Measurements from ENCODE around the gene LSG1.

- TF ChIP-seq SIN3A (IDR thresholded peaks at IDR 0.05; ENCODE audit: low read depth) (no peak), ZNF274 (IDR thresholded peaks at IDR 0.05; ENCODE audit: low read depth, low read length) (no peak), SP1 (IDR thresholded peaks at IDR 0.05; ENCODE audit: low read depth) (no peak), POLR2A (IDR thresholded peaks at IDR 0.05; ENCODE audit: borderline replicate concordance, extremely low read depth, insufficient read depth, insufficient read length) (no peak), CTCF (IDR thresholded peaks at IDR 0.05 in 2 of 3, conservative IDR thresholded peaks at IDR 0.05 in 1 of 3; ENCODE audit: borderline replicate concordance in 1 of 3, insufficient read depth in 1 of 3, low read depth in 2 of 3, low read length in 2 of 3) (no peak), MAX (IDR thresholded peaks at IDR 0.05) (no peak), FOSL1 (IDR thresholded peaks at IDR 0.05; ENCODE audit: low read depth) (no peak), YY1 (IDR thresholded peaks at IDR 0.05; ENCODE audit: extremely low read depth, insufficient replicate concordance, low read depth, low read length) (no peak)
Observed at GRCh38 chr3:194606163-194606562, 65.8 kb downstream of the LSG1 start.

Data from HCT116 (cell line).